HG03139 (cell line): Measurements from ENCODE around the gene CIART.
"Not testable (repeated sequence)": the region's sequence is repeated elsewhere in the genome, so short reads cannot be mapped to it uniquely, and the experiment has no call there.

ENCODE experiments used
- ATAC-seq: cut with Tn5 transposase; IDR thresholded peaks from one replicate; pipeline ENCODE4 v1.9.1; 2021; ENCODE audit not compliant: unreplicated experiment

CIART gene

GRCh38 chr1:150281758-150282557 lies at the start of gene CIART:
CIART (plus strand) TSS chr1:150282554; CDS start chr1:150283268, 714 bp downstream.
- ATAC-seq = no peak

- not testable (repeated sequence) for ATAC-seq
Measured at GRCh38 chr1:150232921-150233320, 49.4 kb upstream of the CIART start.

- no peak for ATAC-seq
Measured at GRCh38 chr1:150233359-150234308, 48.7 kb upstream of the CIART start.

GRCh38 chr1:150234309-150234565 lies 48.1 kb upstream of the CIART start:
- ATAC-seq = no peak

GRCh38 chr1:150234566-150235293 lies 47.6 kb upstream of the CIART start:
- ATAC-seq = peak; percentile 53

- ATAC-seq = no peak
Measured at GRCh38 chr1:150235294-150235851, 47.0 kb upstream of the CIART start.

- ATAC-seq = peak; percentile 75
Measured at GRCh38 chr1:150235852-150236613, 46.3 kb upstream of the CIART start, which contains the start of gene ANP32E. ANP32E (minus strand) TSS chr1:150236112; CDS start chr1:150235786, 326 bp downstream.

GRCh38 chr1:150236614-150237100 lies 45.7 kb upstream of the CIART start:
- ATAC-seq = no peak

- not testable (repeated sequence) for ATAC-seq
Measured at GRCh38 chr1:150237176-150237575, 45.2 kb upstream of the CIART start.

GRCh38 chr1:150237746-150238145 lies 44.6 kb upstream of the CIART start:
- no peak for ATAC-seq

GRCh38 chr1:150243003-150243402 lies 39.4 kb upstream of the CIART start:
- no peak for ATAC-seq

GRCh38 chr1:150249936-150250335 lies 32.4 kb upstream of the CIART start:
- no peak for ATAC-seq

- ATAC-seq = no peak
Measured at GRCh38 chr1:150256198-150256553, 26.2 kb upstream of the CIART start.

- no peak for ATAC-seq
Measured at GRCh38 chr1:150256554-150257341, 25.6 kb upstream of the CIART start.

GRCh38 chr1:150257624-150258585 lies 24.4 kb upstream of the CIART start, which contains the start of gene CA14:
CA14 (plus strand) TSS chr1:150257774; CDS start chr1:150258129, 355 bp downstream.
- ATAC-seq = no peak

- no peak for ATAC-seq
Measured at GRCh38 chr1:150259217-150259616, 23.1 kb upstream of the CIART start.

GRCh38 chr1:150259758-150260669 lies 22.3 kb upstream of the CIART start:
- ATAC-seq = no peak
